Adrenal gland (tissue), 5 donors: ENCODE results near the gene EPS8L2.

Experiments used
- POLR2A ChIP-seq, 2 donors: fragments of 450-650 bp; IDR thresholded peaks; one replicate each; pipeline ENCODE4 v1.6.1; 2017; ENCODE audit warnings: antibody characterized with exemption in 2 of 2, mild to moderate bottlenecking in 2 of 2, moderate library complexity in 1 of 2
- TF ChIP-seq, protein P1 (sequence below), 6 experiments: fragments of 450-650 bp in 4 of 6; fragments of 200-600 bp in 2 of 6; sonication (generic) in 1 of 6; IDR thresholded peaks; 1 replicate in 5 of 6; 2 replicates in 1 of 6; pipeline versions ENCODE4 v1.5.1 to v1.8.0; 2016 to 2021; ENCODE audit warnings: antibody characterized with exemption in 6 of 6, mild to moderate bottlenecking in 2 of 6, moderate library complexity in 1 of 6
- donor health status: DM: no; HTN: no; CAD: no.

DNA sequence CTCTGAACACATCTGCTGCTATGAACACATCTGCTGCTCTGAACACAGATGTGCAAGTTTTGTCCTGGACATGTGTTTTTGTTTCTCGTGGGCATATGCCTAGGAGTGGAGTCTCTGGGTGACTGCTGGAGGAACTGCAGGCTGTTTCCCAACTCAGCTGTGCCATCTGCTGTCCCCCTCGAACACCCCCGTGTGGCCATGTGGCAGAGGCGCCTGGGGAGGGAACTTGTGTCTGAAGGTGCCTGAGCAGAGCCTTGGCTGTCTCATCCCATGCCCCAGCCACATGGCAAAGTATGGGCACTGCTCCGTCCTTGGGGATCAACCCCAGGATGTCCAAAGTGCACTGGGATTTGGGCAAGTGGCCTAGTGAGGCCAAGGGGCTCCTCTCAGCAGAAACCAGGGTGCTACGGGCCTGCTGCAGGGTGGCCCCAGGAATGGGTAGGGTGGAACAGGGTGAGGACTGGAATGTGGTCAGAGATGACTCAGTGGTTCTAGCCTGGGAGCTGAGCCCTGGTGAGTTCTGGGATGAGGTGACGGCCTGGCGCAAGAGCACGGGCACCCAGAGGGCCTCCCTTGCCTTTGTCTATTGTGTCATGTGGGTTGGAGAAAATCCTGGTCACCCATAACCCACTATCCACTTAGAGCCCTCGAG is 56.5 kb downstream of the EPS8L2 start:
- no peak for TF ChIP-seq POLR2A (IDR thresholded peaks at IDR 0.05)
- TF ChIP-seq, protein P1, sequence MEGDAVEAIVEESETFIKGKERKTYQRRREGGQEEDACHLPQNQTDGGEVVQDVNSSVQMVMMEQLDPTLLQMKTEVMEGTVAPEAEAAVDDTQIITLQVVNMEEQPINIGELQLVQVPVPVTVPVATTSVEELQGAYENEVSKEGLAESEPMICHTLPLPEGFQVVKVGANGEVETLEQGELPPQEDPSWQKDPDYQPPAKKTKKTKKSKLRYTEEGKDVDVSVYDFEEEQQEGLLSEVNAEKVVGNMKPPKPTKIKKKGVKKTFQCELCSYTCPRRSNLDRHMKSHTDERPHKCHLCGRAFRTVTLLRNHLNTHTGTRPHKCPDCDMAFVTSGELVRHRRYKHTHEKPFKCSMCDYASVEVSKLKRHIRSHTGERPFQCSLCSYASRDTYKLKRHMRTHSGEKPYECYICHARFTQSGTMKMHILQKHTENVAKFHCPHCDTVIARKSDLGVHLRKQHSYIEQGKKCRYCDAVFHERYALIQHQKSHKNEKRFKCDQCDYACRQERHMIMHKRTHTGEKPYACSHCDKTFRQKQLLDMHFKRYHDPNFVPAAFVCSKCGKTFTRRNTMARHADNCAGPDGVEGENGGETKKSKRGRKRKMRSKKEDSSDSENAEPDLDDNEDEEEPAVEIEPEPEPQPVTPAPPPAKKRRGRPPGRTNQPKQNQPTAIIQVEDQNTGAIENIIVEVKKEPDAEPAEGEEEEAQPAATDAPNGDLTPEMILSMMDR (IDR thresholded peaks at IDR 0.05), result peak in 4 of 6 experiments; percentile 23 to 52 (median 34)
